ENCODE data around the gene PACSIN1.

The PACSIN1 gene

GRCh38 chr6:34465531-34466241, at the start of gene PACSIN1:
TSS of gene PACSIN1 (plus strand) at chr6:34466076. CDS start at chr6:34526306, 60,230 bp downstream.
- DNase-seq: peak; percentile 61

- no peak for DNase-seq
These were observed 49.0 kb upstream of the PACSIN1 start for GRCh38 chr6:34416877-34417371.

GRCh38 chr6:34418367-34418766, 47.5 kb upstream of the PACSIN1 start:
- no peak for DNase-seq

GRCh38 chr6:34423254-34423653, 42.6 kb upstream of the PACSIN1 start:
- no peak for DNase-seq

GRCh38 chr6:34424200-34425131, 41.4 kb upstream of the PACSIN1 start:
- DNase-seq: no peak

GRCh38 chr6:34425132-34425497, 40.8 kb upstream of the PACSIN1 start:
- DNase-seq: no peak

GRCh38 chr6:34425498-34426410, 40.1 kb upstream of the PACSIN1 start, which contains the start of gene RPS10:
TSS of gene RPS10 (minus strand) at chr6:34426069. CDS start at chr6:34425221, 848 bp downstream.
- DNase-seq: peak; percentile 92

GRCh38 chr6:34435916-34436315, 30.0 kb upstream of the PACSIN1 start:
- no peak for DNase-seq

GRCh38 chr6:34436803-34437643, 28.9 kb upstream of the PACSIN1 start:
- no peak for DNase-seq

GRCh38 chr6:34437644-34437970, 28.3 kb upstream of the PACSIN1 start:
- no peak for DNase-seq

- no peak for DNase-seq
These were observed 27.2 kb upstream of the PACSIN1 start for GRCh38 chr6:34438705-34439104.

- DNase-seq: no peak
These were observed 26.4 kb upstream of the PACSIN1 start for GRCh38 chr6:34439442-34439841.

- DNase-seq: no peak
These were observed 24.4 kb upstream of the PACSIN1 start for GRCh38 chr6:34441526-34441925.

- no peak for DNase-seq
These were observed 20.5 kb upstream of the PACSIN1 start for GRCh38 chr6:34445313-34445860.

GRCh38 chr6:34447386-34447785, 18.5 kb upstream of the PACSIN1 start:
- no peak for DNase-seq

GRCh38 chr6:34447910-34448309, 18.0 kb upstream of the PACSIN1 start:
- DNase-seq: no peak

- no peak for DNase-seq
These were observed 14.7 kb upstream of the PACSIN1 start for GRCh38 chr6:34451192-34451591.

- no peak for DNase-seq
These were observed 10.0 kb upstream of the PACSIN1 start for GRCh38 chr6:34455831-34456230.

- DNase-seq: no peak
These were observed 8.5 kb upstream of the PACSIN1 start for GRCh38 chr6:34457382-34457741.

GRCh38 chr6:34457742-34458735, 7.8 kb upstream of the PACSIN1 start:
- no peak for DNase-seq

Data from NCI-H2171 (cell line).